A549 (cell line): ENCODE data around the gene AIP.

Experiments
- CTCF ChIP-seq: fragments of >200 bp; sonication (Bioruptor Twin); formaldehyde crosslinking; IDR thresholded peaks from 3 replicates; pipeline ENCODE4 v1.5.1; 2016
- NFE2L2 ChIP-seq: fragments of 150-350 bp; conservative IDR thresholded peaks from 2 replicates; pipeline ENCODE4 v1.6.1; 2014; ENCODE audit warnings: low read length
- SREBF2 ChIP-seq: fragments of 450-650 bp; IDR thresholded peaks from 2 replicates; pipeline ENCODE4 v1.6.1; 2014; ENCODE audit warnings: mild to moderate bottlenecking, moderate library complexity

GRCh38 chr11:67437082-67437808 lies 45.6 kb upstream of the AIP start, which contains the start of gene PTPRCAP:
- no peak for TF ChIP-seq SREBF2
- no peak for TF ChIP-seq CTCF
- TF ChIP-seq NFE2L2: no peak
